NT2/D1 (cell line): ENCODE measurements around the gene CDC42BPA.

ENCODE experiments used
- SUZ12 ChIP-seq: IDR thresholded peaks from 2 replicates; pipeline ENCODE4 v1.6.1; 2011; ENCODE audit not compliant: insufficient read length, insufficient read depth; ENCODE audit errors: extremely low read depth
- YY1 ChIP-seq: IDR thresholded peaks from 2 replicates; pipeline ENCODE4 v1.6.1; 2011; ENCODE audit not compliant: insufficient read length, insufficient read depth

GRCh38 chr1:226984521-226985238, 333.6 kb downstream of the CDC42BPA start:
- TF ChIP-seq SUZ12 (no peak), YY1 (no peak)
